Fibroblast of mammary gland (primary cell): ENCODE data around the gene OR4K5.
A peak's percentile ranks its signal among the peaks of the same experiment; 100 is the strongest.

Experiments used
- DNase-seq: peaks from one replicate; pipeline ENCODE4 v3.0.0-alpha.2; 2010; ENCODE audit warnings: low read depth
- H3K4me3 ChIP-seq: 2 replicates; pipeline ENCODE4 v1.5.1; 2011; ENCODE audit warnings: low read depth, mild to moderate bottlenecking, low read length, moderate library complexity; ENCODE audit not compliant: control insufficient read depth
- CTCF ChIP-seq: conservative IDR thresholded peaks from 2 replicates; pipeline ENCODE4 v1.5.1; 2011; ENCODE audit warnings: low read depth, low read length, inconsistent platforms; ENCODE audit not compliant: control insufficient read depth, insufficient read depth

The OR4K5 gene

GRCh38 chr14:19920021-19920657, at the start of gene OR4K5:
Gene OR4K5 (plus strand): TSS chr14:19920607. CDS start chr14:19920607, 0 bp downstream.
- H3K4me3 ChIP-seq = no peak within 1 kb of the TSS
- no peak for TF ChIP-seq CTCF
- no peak for DNase-seq

GRCh38 chr14:19873178-19873577, 47.2 kb upstream of the OR4K5 start:
- no peak for TF ChIP-seq CTCF
- H3K4me3 ChIP-seq = no peak overlapping the region
- DNase-seq = no peak

GRCh38 chr14:19874842-19875241, 45.6 kb upstream of the OR4K5 start, which contains the start of gene OR4K2:
Gene OR4K2 (plus strand): TSS chr14:19875142. CDS start chr14:19876268, 1,126 bp downstream.
- H3K4me3 ChIP-seq = no peak within 1 kb of the TSS
- DNase-seq = no peak
- no peak for TF ChIP-seq CTCF

- DNase-seq = peak; percentile 24
- H3K4me3 ChIP-seq = no peak overlapping the region
- peak; percentile 59 for TF ChIP-seq CTCF
These were observed 42.3 kb upstream of the OR4K5 start for GRCh38 chr14:19878029-19878642.

GRCh38 chr14:19895282-19895681, 25.1 kb upstream of the OR4K5 start:
- DNase-seq = no peak
- H3K4me3 ChIP-seq = no peak overlapping the region
- no peak for TF ChIP-seq CTCF

GRCh38 chr14:19900999-19901398, 19.4 kb upstream of the OR4K5 start:
- no peak overlapping the region for H3K4me3 ChIP-seq
- TF ChIP-seq CTCF = no peak
- no peak for DNase-seq
